Measurements from ENCODE around the gene CDC42. TPM values are rescaled to one million over a fixed set of nuclear protein-coding genes. Genes with fewer than 3 reads are reported as not detected.

Gene CDC42
- total RNA-seq, 1 donor from 2014 or later: 111 TPM

DNA sequence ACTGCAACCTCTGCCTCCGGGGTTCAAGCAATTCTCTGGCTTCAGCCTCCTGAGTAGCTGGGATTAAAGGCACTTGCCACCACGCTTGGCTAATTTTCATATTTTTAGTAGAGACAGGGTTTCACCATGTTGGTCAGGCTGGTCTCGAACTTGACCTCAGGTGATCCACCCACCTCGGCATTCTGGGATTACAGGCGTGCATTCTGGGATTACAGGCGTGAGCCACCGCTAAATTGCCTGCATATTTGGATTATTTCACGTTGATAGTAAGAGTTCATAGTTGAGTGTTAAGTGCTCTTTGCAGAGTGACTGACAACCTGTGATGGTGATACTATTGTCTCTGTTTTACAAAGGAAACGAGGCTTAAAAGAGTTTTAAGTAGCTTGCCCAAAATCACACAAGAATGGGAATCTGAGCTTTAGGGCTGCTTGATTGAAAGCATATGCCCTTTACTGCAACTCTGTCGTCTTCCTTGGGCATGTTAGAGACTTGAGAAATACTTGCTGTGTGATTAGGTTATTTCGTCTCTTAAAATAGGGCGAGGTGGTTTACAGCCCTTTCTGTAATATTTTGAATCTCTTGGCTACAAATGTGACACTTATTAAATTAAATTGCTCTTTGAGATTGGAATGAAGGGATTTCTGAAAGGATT lies 12.4 kb downstream of the CDC42 start:
- intact Hi-C loops (cut with DNase I): no loop called here
- no peak overlapping the region for H3K4me3 ChIP-seq
- H3K27ac ChIP-seq: no peak overlapping the region
- TF ChIP-seq, protein P1, sequence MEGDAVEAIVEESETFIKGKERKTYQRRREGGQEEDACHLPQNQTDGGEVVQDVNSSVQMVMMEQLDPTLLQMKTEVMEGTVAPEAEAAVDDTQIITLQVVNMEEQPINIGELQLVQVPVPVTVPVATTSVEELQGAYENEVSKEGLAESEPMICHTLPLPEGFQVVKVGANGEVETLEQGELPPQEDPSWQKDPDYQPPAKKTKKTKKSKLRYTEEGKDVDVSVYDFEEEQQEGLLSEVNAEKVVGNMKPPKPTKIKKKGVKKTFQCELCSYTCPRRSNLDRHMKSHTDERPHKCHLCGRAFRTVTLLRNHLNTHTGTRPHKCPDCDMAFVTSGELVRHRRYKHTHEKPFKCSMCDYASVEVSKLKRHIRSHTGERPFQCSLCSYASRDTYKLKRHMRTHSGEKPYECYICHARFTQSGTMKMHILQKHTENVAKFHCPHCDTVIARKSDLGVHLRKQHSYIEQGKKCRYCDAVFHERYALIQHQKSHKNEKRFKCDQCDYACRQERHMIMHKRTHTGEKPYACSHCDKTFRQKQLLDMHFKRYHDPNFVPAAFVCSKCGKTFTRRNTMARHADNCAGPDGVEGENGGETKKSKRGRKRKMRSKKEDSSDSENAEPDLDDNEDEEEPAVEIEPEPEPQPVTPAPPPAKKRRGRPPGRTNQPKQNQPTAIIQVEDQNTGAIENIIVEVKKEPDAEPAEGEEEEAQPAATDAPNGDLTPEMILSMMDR (IDR thresholded peaks at IDR 0.05): no peak
- no peaks in the 10 kb centered on the region for H3K27me3 ChIP-seq
- peaks cover 22 to 72% of the 10 kb centered on the region in 2 donors for H3K4me1 ChIP-seq
- no peak for DNase-seq (ENCODE audit: low spot score in 2 of 2)
- no peaks in the 10 kb centered on the region for H3K9me3 ChIP-seq
- peaks cover 0 to 4% of the 10 kb centered on the region in 2 donors for H3K36me3 ChIP-seq

DNA sequence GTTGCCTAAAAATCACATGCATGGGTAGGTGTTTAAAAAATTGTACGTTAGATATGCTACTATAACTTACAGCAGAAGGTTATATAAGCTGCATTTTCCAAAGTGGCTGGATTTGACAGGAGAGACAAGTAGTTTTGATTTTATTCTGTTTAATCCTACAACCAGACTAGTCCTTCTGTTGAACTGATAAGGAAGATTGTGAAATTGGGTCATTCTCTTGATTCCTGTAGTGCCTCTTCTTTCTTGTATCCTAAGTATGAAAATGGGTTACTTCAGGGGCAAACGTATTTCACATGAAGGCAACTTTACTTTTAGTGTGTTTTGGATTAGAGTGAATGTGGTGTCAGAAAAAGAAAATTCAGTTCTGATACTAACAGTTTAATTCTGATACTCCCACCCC lies 19.0 kb downstream of the CDC42 start:
- TF ChIP-seq, protein P1 (IDR thresholded peaks at IDR 0.05): no peak
- Histone ChIP-seq H3K4me3 (no peak overlapping the region), H3K9me3 (no peaks in the 10 kb centered on the region), H3K4me1 (peaks cover 19 to 59% of the 10 kb centered on the region in 2 donors), H3K27ac (no peak overlapping the region), H3K27me3 (no peaks in the 10 kb centered on the region), H3K36me3 (peaks cover 4 to 11% of the 10 kb centered on the region in 2 donors)
- intact Hi-C loops (cut with DNase I): no loop called here
- no peak for DNase-seq (ENCODE audit: low spot score in 2 of 2)

DNA sequence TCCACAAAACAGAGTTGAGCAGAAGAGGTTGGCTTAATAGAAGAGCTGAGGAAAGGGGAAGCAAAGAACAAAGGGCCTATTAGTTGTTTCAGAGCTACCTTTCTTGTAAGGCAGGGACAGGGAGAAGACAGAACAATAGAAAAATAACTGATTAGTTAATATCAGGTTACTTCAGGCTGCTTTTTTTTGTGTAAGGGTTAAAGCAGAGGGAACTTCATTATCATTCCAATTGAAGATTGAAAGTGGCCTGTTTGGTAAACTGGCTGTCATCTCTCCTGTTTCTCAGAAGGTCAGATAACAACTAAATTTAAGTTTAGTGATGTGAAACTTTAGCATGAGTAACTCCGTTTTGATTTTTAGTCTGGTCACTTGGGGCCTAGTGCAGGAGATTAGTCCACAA lies 22.3 kb downstream of the CDC42 start:
- Histone ChIP-seq H3K4me1 (peaks cover 17 to 50% of the 10 kb centered on the region in 2 donors), H3K27me3 (no peaks in the 10 kb centered on the region), H3K27ac (no peak overlapping the region), H3K4me3 (no peak overlapping the region), H3K36me3 (peaks cover 6 to 22% of the 10 kb centered on the region in 2 donors), H3K9me3 (no peaks in the 10 kb centered on the region)
- intact Hi-C loops (cut with DNase I): no loop called here
- no peak for DNase-seq (ENCODE audit: low spot score in 2 of 2)
- TF ChIP-seq, protein P1 (IDR thresholded peaks at IDR 0.05): no peak

DNA sequence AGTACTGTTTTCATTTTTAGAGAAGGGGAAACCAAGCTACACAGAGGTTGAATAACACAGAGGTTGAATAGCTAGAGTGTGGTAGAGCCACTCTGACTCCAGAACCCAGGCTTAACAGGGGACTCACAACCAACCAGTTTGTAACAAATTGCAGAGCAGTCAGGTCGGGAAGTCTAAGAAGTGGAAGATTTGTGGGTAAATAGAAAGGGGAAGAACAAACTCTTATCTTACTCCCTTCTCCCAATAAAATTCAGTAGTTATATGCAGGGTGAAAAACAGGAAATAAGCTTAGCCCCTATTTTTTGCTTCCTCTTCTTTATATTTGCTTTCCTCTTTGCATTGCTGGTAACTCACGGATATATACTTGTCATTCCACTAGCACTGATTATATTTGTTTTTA lies 23.2 kb downstream of the CDC42 start:
- intact Hi-C loops (cut with DNase I): no loop called here
- peaks cover 7 to 31% of the 10 kb centered on the region in 2 donors for H3K36me3 ChIP-seq
- H3K27ac ChIP-seq: no peak overlapping the region
- H3K9me3 ChIP-seq: no peaks in the 10 kb centered on the region
- DNase-seq (ENCODE audit: low spot score in 2 of 2): no peak
- H3K27me3 ChIP-seq: no peaks in the 10 kb centered on the region
- TF ChIP-seq, protein P1 (IDR thresholded peaks at IDR 0.05): no peak
- H3K4me1 ChIP-seq: peaks cover 17 to 53% of the 10 kb centered on the region in 2 donors
- H3K4me3 ChIP-seq: peak overlapping the region in 1 of 2 donors; percentile 9

DNA sequence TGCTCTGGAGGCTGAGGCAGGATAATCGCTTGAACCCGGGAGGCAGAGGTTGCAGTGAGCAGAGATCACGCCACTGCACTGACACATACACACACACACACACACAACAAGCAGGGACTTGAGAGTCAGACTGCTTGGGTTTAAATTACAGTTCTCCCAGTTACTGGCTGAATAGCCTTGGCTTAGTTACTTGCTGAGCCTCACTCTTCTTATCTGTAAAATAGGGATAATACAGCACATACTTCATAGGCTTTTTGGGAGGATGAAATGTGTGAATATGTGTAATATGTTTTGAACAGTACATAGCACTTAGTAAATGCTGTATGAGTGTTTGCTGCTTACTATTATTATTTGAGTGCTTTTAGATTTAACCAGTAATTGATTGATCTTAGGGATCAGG lies 23.8 kb downstream of the CDC42 start:
- H3K27ac ChIP-seq: no peak overlapping the region
- intact Hi-C loops (cut with DNase I): no loop called here
- H3K27me3 ChIP-seq: no peaks in the 10 kb centered on the region
- H3K36me3 ChIP-seq: peaks cover 13 to 38% of the 10 kb centered on the region in 2 donors
- TF ChIP-seq, protein P1 (IDR thresholded peaks at IDR 0.05): no peak
- H3K4me1 ChIP-seq: peaks cover 17 to 60% of the 10 kb centered on the region in 2 donors
- no peak for DNase-seq (ENCODE audit: low spot score in 2 of 2)
- no peaks in the 10 kb centered on the region for H3K9me3 ChIP-seq
- no peak overlapping the region for H3K4me3 ChIP-seq
